H1 (cell line): ENCODE data around the gene RAB24. TPM values are rescaled to one million over a fixed set of nuclear protein-coding genes. Genes with fewer than 3 reads are reported as not detected.

Experiments used
- FOSL1 ChIP-seq: IDR thresholded peaks from 2 replicates; pipeline ENCODE4 v1.6.1; 2011; ENCODE audit warnings: mild to moderate bottlenecking, low read depth, low read length, moderate library complexity; ENCODE audit not compliant: insufficient read depth
- GTF2F1 ChIP-seq: IDR thresholded peaks from 2 replicates; pipeline ENCODE4 v1.6.1; 2012; ENCODE audit warnings: low read depth, low read length, improper control_type of control experiment, borderline replicate concordance
- JUND ChIP-seq: IDR thresholded peaks from 2 replicates; pipeline ENCODE4 v1.6.1; 2011; ENCODE audit warnings: mild to moderate bottlenecking, improper control_type of control experiment, low read length
- KDM1A ChIP-seq: fragments of 200-600, 300-600 bp; sonication (generic); IDR thresholded peaks from 2 replicates; pipeline ENCODE4 v1.7.1; 2016; ENCODE audit warnings: mild to moderate bottlenecking, low read length, borderline replicate concordance
- MAFK ChIP-seq: IDR thresholded peaks from 2 replicates; pipeline ENCODE4 v1.6.1; 2012; ENCODE audit warnings: low read depth, mild to moderate bottlenecking, improper control_type of control experiment, low read length
- NANOG ChIP-seq: IDR thresholded peaks from 2 replicates; pipeline ENCODE4 v1.6.1; 2011; ENCODE audit warnings: low read length, low read depth, mild to moderate bottlenecking, inconsistent platforms; ENCODE audit not compliant: insufficient read depth, poor library complexity, severe bottlenecking
- PHF8 ChIP-seq: fragments of 200-600 bp; sonication (generic); conservative IDR thresholded peaks from 2 replicates; pipeline ENCODE4 v1.7.1; 2012; ENCODE audit warnings: low read depth, mild to moderate bottlenecking, inconsistent platforms, low read length, moderate library complexity
- SAP30 ChIP-seq: fragments of 300-600 bp; sonication (generic); IDR thresholded peaks from 2 replicates; pipeline ENCODE4 v1.7.1; 2012; ENCODE audit warnings: low read length, moderate library complexity, mild to moderate bottlenecking, inconsistent platforms; ENCODE audit not compliant: insufficient read depth, insufficient replicate concordance
- polyA plus RNA-seq, 7 experiments: library from polyadenylated mRNA; depleted of rRNA in 3 of 7; stranded (reverse) in 5 of 7; unstranded in 2 of 7; fragments of >200 nt in 5 of 7; fragments of 200-250 nt in 2 of 7; gene quantifications; 1 replicate in 5 of 7; 2 replicates in 1 of 7; 4 replicates in 1 of 7; pipeline versions ENCODE4 v1.2.1 to v1.2.3, GENCODE V29; 2011 to 2013; ENCODE audit warnings: missing spikeins in 2 of 7, mixed read lengths in 2 of 7
- total RNA-seq: library from RNA; stranded (reverse); fragmentation: NEBNext Ultra II Directional; extraction: Animal tissue kit (Norgen Biotek cat#: 25700); gene quantifications from 2 replicates; pipeline ENCODE4 v1.2.1, GENCODE V29; 2021
- TF ChIP-seq, protein P1 (sequence below): fragments of 300-600 bp; sonication (generic); IDR thresholded peaks from 2 replicates; pipeline ENCODE4 v1.7.1; 2012; ENCODE audit warnings: low read length, moderate library complexity, mild to moderate bottlenecking, inconsistent platforms; ENCODE audit not compliant: insufficient replicate concordance

RAB24 gene
- total and polyA plus RNA-seq, 2 of the 8 experiments (the other 6 are each of a cell fraction or from before 2014, with no cell fraction given) = 18.8 to 33.8 TPM

DNA sequence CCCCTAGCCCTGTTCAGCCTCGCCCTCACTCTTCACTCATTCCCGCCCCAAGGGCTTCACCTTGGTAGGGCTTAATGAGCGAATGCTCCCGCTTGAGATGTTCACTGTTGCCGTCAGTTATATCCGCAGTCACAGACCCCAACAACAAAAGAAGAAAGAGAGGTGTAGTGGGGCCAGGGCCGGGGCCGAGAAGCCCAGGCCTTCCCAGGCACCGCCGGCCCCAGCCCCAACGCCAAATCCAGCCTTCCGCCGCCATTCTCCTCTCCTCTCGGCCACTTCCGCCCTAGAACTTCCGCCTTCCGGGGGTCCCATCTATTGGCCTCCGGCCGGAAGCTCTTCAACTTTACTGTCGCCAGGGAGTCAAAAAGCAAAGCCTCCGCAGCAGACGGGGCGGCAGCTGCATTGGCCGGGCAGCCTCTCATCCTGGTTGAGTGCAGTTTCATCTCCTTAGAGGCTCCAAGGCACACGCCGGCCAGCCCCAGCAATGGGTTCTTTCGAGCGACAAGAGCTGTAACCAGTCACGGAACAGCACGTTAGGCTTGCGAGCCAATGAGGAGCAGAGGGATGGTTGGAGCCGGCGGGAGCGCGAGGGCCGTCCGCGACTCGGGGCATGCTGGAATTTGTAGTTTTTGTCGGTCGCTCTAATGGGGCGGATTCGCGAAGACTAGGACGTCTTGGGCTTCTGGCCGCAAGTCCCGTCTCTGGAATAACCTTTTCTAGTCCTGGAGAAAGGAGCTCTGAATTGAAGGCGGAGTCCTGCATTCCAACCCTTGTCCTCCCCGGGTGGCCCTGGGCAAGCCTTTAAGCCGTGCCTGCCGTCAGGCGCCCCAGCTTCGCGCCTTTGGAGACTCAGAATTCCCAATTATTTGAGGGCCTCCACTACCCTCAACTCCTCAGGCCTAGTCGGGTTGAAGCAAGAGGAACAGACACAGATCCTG lies 48.1 kb upstream of the RAB24 start, which contains the start of gene LMAN2 (continued):
- TF ChIP-seq, protein P1, sequence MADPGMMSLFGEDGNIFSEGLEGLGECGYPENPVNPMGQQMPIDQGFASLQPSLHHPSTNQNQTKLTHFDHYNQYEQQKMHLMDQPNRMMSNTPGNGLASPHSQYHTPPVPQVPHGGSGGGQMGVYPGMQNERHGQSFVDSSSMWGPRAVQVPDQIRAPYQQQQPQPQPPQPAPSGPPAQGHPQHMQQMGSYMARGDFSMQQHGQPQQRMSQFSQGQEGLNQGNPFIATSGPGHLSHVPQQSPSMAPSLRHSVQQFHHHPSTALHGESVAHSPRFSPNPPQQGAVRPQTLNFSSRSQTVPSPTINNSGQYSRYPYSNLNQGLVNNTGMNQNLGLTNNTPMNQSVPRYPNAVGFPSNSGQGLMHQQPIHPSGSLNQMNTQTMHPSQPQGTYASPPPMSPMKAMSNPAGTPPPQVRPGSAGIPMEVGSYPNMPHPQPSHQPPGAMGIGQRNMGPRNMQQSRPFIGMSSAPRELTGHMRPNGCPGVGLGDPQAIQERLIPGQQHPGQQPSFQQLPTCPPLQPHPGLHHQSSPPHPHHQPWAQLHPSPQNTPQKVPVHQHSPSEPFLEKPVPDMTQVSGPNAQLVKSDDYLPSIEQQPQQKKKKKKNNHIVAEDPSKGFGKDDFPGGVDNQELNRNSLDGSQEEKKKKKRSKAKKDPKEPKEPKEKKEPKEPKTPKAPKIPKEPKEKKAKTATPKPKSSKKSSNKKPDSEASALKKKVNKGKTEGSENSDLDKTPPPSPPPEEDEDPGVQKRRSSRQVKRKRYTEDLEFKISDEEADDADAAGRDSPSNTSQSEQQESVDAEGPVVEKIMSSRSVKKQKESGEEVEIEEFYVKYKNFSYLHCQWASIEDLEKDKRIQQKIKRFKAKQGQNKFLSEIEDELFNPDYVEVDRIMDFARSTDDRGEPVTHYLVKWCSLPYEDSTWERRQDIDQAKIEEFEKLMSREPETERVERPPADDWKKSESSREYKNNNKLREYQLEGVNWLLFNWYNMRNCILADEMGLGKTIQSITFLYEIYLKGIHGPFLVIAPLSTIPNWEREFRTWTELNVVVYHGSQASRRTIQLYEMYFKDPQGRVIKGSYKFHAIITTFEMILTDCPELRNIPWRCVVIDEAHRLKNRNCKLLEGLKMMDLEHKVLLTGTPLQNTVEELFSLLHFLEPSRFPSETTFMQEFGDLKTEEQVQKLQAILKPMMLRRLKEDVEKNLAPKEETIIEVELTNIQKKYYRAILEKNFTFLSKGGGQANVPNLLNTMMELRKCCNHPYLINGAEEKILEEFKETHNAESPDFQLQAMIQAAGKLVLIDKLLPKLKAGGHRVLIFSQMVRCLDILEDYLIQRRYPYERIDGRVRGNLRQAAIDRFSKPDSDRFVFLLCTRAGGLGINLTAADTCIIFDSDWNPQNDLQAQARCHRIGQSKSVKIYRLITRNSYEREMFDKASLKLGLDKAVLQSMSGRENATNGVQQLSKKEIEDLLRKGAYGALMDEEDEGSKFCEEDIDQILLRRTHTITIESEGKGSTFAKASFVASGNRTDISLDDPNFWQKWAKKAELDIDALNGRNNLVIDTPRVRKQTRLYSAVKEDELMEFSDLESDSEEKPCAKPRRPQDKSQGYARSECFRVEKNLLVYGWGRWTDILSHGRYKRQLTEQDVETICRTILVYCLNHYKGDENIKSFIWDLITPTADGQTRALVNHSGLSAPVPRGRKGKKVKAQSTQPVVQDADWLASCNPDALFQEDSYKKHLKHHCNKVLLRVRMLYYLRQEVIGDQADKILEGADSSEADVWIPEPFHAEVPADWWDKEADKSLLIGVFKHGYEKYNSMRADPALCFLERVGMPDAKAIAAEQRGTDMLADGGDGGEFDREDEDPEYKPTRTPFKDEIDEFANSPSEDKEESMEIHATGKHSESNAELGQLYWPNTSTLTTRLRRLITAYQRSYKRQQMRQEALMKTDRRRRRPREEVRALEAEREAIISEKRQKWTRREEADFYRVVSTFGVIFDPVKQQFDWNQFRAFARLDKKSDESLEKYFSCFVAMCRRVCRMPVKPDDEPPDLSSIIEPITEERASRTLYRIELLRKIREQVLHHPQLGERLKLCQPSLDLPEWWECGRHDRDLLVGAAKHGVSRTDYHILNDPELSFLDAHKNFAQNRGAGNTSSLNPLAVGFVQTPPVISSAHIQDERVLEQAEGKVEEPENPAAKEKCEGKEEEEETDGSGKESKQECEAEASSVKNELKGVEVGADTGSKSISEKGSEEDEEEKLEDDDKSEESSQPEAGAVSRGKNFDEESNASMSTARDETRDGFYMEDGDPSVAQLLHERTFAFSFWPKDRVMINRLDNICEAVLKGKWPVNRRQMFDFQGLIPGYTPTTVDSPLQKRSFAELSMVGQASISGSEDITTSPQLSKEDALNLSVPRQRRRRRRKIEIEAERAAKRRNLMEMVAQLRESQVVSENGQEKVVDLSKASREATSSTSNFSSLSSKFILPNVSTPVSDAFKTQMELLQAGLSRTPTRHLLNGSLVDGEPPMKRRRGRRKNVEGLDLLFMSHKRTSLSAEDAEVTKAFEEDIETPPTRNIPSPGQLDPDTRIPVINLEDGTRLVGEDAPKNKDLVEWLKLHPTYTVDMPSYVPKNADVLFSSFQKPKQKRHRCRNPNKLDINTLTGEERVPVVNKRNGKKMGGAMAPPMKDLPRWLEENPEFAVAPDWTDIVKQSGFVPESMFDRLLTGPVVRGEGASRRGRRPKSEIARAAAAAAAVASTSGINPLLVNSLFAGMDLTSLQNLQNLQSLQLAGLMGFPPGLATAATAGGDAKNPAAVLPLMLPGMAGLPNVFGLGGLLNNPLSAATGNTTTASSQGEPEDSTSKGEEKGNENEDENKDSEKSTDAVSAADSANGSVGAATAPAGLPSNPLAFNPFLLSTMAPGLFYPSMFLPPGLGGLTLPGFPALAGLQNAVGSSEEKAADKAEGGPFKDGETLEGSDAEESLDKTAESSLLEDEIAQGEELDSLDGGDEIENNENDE = no peak
- TF ChIP-seq GTF2F1 = no peak
- no peak for TF ChIP-seq KDM1A
- TF ChIP-seq PHF8 = peak; percentile 84
- no peak for TF ChIP-seq FOSL1
- TF ChIP-seq MAFK = no peak
- TF ChIP-seq NANOG = no peak
- peak; percentile 53; the same call in 1 of the 2 replicates for TF ChIP-seq JUND
- peak; percentile 19 for TF ChIP-seq SAP30
